GM21367 (cell line): Measurements from ENCODE around the gene NEDD9.

Source experiments
- ATAC-seq: cut with Tn5 transposase; IDR thresholded peaks from one replicate; pipeline ENCODE4 v1.9.1; 2021; ENCODE audit not compliant: unreplicated experiment

The NEDD9 gene

DNA sequence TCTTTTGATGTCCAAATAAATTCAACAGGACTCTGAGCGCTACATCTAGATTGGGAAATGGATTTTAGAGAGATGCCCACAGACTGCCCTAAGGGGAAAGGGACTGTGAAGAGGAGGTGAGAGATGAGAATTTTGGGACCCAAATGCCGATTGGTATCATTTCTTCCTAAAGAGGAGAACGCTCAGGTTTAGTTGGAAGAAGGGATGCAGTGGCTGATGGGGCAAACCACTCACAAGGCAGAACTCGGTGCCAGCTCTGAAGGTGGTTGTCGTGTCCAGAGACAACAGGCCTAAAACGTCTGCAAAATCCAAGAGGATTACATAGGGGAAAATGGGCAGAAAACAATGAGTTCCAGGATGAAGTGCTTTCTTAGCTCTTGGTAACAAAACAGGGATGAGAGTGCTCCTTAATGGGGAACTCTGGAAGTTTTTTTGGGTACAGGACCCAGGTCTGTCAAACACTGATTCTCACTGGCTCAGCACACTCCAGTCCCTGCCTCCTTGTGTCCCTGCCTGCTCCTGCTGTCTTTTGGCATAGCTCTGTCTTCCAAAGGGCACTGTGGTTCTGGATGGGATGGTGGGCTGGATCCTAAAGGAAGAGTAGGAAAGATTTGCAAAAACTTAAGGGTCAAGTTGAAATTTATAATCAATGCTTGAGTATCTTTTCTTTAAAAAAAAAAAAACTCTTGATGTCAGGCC is 29.0 kb downstream of the NEDD9 start:
- ATAC-seq = no peak

DNA sequence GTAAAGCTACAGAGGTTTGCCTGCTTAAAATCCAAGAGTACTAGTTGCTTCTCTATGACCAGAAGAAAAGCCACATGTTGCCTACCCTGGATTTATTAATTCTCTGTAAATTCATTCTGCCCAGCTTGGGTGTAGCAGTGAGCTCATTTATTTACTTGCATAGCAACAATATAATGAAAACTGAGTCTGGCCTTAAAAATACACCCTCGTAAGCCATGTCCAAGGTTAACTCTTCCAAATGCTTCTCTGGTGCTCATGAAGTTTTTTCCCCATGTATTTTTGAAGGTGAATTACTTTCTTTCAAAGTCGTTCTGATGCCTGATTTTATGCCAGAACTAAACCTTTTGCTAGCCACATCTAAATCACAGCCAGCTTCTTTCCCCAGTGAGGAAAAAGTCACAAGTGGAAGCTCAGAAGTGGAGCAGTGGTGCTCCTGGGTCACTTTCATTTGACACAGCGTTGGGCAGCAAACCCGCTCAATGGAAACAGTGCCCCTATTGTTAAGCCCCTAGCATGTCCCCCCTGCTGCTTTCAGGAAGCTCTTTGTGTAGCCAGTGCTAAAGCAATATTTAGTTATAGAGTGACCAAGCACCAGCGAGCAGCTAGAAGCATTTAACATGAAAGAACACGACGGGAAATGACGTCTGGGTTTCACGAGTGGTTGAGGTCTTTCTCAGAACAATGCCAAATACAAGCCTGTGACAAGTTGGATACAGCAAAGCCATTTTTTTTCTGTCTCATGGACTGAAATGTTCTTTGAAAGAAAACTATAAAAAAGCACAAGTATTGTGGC is 29.8 kb downstream of the NEDD9 start:
- no peak for ATAC-seq

DNA sequence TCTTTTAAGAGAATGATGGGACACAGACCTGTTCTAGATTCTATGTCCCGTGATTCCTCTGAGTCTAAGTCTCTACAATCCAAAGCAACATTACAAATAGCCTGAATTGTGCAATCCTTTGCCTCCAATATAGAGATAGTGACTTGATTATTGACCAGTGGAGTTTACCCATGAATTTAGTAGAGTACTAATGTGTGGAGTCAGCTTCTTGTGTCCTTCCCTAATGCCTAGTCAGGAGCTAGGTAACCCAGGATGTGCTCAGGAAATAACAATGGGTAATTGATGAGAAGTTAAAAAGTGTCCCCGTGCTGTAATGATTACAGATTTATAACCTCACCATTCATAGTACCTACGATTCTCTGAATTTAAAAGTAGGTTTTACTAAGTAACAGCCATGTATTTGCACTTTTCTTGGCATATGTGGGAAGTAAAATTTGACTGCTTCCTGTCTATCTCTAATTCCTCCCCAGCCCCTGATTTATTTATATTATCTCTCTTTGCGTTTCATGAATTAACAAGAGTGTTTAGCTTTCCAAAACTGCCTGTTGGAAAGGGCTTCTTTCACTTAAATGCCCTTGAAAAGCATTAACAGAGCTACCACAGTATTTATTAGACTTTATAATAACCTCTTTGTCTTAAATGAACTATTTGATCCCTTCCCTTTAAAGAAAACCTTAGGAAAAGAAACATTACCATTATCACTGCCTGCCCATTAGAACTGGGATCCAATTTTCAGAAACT is 30.5 kb downstream of the NEDD9 start:
- ATAC-seq = no peak

DNA sequence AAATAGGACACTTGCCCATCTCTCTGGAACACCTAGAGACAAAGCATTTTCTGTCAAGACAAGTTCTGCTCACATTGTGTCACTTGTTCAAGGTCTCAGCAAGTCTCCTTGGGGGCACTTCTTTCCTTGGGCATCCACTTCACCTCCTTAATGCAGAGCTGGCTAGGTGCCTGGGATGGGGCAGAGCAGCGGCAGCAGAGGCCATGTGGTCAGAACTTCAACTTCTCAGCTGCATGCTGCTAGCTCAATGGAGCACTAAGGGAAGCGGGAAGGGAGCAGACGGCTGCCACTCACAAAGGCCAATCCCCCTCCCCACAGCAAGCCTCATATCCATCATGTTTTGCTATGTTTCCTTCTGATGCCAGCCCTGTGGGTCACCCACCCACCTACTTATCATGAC is 31.5 kb downstream of the NEDD9 start:
- no peak for ATAC-seq

DNA sequence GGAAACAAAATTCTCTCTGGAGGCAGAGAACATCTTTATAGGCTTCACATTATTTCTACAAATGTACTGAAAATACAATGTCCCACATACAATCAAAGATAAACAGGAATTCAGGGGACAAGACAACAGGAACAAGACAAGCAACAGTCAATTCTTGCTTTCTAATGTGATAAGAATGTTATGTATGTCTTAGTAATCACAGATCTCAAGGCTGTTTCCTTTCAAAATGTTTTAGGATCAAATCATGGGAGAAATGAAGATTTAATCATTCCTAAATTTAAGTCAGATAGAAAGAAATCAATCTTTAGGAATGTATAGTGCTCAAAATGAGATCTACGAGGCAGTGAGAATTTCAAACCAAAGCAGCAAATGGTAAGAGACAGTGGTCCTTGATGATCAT is 32.1 kb downstream of the NEDD9 start:
- no peak for ATAC-seq

DNA sequence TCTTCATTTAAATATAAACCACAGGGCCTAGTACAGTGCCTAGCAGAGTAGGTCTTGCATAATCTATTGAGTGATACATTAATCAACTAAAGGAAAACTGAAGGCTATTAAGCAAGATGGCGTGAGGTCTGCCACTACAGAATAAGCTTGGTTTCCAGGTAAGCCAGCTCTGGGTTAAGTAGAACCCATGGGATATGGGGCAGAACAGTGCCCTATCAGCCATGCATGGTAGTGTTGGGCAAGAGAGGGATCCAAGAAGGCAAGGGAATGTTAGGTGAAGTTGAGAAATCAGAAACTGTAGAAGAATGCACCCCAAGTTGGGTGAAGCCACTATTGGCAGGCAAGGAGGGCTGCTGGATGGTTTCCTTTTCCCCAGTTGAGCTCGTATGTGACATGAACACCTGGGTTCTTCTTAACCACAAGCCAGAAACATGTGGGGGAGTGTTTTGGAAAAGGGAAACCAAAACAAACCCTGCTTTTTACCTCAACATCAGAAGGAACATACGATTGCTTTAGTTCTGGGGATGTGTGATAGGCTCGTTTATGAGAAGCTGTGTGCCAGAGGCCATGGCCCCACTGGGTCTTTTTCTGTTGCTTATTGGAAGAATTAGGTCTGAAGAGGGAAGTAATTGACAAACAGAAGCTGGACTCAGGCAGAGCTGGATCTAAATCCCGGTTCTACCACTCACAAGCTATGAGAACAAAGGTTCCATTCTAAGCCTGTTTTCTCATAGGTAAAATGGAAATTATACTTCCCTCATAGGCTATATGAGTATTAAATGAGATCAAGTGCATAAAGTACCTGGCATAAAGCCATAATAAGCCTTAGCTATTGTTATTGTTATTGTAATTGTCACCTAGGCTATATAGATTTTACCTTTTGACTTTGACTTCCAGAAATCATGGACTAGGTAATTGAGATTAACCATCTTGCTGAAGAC is 33.5 kb downstream of the NEDD9 start:
- peak; percentile 58 for ATAC-seq

DNA sequence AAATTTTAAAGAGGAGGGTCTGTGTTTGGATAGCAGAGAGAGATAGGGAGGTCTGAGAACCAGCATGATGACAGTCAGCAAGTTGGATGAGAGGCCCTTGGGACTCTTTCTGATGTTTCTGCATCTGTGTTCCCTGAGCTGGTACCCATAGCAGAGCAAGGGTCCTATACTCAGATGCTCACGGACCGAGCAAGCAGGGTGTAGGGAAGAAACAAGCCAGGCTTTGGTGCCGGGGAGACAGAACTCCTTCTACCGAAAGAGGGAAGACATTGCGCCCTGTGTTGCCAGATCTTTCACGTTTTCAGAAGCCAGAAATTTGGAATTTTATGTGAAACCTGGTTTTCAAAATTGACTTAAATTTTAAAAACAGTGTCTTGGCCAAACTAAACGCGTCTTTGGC is 34.6 kb downstream of the NEDD9 start:
- no peak for ATAC-seq

DNA sequence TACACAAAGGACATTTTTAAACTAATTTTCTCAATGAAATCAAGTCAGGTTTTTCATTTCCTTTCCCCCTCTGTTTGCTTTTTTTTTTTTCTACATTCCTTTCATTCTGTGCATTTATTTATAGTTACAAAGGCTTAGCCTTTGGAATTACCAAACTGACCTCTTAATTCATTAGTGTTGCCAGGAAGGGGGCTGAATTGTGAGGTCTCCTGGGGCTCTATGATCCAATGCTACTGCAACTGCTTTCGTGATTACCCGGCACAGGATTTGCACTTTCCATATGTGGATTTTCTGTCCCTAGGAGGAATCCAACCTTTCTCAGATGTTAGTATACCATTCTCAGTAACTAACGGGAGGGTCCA is 35.3 kb downstream of the NEDD9 start:
- ATAC-seq = no peak

DNA sequence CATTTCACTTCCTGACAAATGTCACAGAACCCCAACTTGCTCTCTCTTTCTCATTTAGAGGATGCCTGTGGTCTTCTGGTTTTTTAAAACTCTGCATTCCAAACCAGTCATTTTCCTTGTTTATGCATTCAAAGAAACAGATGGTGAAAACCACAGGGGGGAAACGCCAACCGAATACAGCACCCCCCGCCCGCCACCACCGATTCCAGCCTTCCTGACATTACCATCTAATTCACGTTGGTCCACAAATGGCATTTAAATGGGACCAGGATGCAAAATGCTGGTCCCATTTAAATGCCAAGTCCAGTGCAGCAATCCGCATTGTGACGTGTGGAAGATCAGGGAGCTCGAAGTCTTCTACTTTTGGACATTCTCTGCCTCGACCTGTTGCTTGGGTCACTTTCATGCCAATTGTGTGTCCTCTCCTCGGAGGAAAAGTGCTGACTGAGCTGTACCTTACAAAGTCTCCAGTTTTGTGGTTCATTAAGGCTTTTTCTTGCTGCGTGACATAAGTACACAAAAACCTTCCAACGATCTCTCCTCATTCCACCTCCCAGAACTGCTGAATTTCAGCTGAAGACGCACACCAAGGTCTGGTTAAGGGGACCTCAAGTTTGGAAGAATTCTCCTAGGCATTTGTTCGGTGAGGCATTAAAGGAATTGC is 35.8 kb downstream of the NEDD9 start:
- ATAC-seq = no peak

DNA sequence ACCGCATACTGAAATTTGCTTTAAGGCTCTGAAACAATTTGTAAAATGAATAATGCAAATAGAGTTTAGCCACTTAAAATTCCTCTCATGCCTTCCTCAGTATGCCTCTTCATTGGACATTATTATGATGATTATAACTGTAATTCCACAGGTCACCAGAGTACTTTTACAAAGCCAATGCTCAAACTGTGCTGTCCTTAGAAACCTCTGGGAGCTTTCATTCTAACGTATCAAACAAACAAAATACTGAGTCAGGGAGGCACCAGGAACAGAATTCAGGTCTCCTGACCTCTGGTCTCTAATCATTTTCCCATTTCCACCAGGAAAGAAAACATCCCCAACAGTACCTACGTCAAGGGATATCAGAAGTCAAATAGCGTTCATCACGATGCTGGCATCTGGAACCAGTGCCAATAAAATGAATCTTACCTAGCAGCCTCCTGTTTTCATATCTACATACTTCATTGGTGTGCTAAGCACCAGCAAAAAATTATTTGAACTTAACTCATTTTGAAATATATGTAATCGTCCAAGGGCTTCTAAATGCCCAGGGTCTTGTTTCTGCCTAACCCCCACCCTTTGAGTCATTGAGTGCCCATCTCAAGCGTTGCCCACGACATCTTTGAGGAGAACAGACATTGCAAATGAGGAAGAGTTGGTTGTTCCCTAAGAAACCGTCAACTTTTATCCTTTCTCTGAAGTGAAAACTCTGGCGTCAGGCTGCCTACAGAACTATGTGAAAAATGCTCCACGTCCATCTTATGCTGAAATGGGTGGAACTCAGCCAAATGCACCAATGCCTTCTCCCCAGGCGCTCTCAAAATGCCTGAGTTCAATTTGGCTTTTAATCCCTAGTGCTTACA is 37.9 kb downstream of the NEDD9 start:
- no peak for ATAC-seq

DNA sequence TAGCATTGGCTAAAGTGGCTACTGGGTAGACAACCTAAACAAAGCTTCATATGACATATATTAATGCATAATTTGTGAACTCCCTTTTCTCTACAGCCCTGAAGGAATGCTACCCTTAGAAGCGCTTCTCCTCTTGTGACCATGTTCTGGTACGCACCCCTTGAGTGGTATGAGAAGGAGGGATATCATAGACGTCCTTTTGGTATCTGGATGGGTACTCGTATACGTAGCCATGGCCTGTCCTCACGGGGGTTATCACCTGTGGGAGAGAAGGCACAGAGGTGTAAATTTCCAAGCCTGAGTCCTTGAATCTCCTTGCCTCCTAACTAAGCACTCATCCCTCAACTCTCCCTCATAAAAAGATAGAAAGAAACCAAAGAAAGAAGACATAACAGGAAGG is 39.0 kb downstream of the NEDD9 start:
- ATAC-seq = no peak

DNA sequence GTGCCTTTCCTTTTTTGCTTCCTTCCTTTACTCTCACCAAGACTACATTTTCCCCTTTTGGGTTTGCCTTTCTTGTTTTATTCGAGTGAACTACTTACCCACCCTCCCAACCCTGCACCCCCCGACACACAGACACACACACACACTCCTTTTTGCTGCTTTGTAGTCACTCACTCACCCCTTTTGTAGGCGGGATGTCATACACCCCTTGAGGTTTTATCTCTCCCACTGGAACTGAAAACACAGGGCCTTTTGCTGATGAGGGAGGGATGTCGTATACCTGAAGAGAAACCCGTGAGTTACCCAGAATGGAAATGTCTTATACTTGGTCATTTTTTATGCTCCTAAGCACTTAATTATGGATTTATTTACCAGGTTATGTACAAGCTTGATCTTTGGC is 40.3 kb downstream of the NEDD9 start:
- no peak for ATAC-seq

DNA sequence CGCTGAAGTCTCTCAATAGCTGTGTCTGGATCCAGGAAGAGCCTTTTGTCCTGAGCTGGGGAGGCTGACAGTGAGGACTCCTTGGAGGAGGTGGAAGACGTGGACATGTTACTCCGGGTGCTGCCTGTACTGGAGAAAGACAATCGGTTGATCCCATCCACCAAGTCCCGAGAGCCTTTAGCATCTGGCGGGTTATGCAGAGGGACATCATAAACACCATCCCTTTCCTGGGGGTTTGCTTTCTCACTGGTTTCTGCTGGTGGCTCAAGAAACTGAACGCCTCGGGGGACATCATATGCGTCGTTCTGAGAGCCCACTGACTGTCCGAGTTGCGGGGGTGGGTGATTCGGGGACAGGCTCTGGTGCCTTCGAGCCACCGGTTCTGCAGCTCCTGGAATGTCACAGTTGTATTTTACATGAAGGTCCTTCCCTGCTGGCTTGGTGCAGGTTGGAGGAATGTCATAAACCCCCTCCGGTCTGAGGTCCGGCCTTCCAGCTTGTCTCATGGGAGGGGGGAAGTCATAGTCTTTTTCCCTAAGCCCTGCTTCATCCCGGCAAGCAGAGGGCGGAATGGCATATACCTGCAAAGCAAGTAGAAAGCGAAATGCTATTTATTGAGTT is 41.7 kb downstream of the NEDD9 start:
- no peak for ATAC-seq

DNA sequence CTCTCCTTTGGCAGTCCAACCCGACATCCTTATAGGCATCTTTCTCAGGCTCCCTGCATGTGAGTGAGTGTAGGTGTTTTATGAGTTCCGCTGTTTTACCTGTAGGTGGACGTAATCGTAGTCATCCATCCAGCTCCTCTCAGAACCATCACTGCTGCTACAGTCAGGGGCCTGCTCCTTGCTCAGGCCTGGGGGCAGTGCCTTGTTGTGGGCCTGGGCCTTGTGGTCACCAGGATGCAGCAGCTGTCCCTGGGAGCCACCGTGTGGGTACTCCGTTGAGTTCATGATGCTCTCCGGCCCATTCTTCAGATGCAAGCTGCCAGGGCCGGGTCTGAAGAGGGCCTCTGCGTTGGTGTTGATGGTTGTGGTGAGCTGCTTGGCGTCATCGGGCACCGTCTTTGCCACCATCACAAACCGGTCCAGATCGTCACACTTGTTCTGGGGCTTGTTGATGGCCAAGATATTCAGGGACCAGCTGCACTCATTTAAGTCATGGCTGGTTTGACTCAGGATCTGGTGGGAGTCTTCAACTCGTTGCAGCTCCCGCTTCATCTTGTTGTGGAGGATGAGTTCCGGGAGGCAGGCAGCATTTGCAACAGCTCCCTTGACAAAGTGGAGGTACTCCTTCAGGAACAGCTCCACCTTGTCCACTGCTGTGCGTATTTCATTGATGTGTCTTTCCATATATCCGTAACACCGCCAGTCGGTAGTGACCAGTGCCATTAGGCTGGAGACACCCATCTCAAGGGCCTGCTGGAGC is 42.4 kb downstream of the NEDD9 start:
- no peak for ATAC-seq

DNA sequence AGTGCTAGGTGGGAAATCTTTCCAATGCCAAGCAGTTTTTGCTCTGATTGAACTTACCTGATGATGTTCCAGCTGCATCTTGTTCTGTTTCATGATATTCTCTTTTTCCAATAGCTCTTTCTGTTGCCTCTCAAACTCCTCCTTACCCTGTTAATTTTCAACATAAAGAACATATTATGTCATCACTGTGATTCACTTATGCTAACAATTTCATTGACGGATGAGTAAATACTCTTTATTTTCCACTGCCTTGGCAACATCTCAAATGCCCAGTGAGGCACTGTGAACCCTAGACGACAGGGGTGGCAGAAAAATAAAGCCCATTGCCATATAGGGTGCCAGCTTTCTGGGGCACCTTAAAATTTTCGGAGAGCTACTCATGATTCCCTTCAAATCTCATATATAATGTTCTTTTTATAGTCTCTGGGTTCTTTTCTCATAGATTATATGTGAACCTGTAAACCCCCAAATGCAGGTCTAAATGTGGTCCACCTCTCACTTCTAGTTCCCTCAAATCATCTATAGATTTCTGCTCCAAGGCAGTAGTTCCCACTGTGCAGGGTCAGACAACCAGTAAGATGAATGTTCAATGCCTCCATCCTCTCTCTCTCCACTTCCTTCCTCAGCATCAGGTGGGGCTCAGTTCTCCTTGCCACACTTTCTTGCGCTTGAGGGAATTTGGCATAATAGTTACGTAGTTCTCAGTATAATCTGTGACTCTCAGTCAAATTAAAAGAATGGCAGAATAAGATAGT is 44.1 kb downstream of the NEDD9 start:
- ATAC-seq = no peak

DNA sequence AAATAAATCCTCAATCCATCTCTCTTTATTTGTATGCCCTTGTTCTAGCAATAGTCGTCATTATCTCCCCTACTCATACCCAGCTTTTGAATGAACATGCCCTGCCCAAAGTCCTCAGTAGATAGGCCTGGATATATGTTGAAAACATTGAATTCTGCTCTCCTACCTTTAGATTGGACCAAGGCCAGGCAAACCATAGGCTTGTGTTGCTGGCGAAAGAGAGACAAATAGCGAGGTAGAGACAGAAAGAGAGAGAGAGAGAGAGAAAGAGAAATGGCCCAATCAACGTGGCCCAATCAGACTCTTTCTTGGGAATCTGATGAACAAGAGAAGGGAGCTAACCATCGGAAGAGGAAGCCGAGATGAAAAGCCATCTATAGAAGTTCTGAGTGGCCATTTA is 45.2 kb downstream of the NEDD9 start:
- ATAC-seq = no peak

DNA sequence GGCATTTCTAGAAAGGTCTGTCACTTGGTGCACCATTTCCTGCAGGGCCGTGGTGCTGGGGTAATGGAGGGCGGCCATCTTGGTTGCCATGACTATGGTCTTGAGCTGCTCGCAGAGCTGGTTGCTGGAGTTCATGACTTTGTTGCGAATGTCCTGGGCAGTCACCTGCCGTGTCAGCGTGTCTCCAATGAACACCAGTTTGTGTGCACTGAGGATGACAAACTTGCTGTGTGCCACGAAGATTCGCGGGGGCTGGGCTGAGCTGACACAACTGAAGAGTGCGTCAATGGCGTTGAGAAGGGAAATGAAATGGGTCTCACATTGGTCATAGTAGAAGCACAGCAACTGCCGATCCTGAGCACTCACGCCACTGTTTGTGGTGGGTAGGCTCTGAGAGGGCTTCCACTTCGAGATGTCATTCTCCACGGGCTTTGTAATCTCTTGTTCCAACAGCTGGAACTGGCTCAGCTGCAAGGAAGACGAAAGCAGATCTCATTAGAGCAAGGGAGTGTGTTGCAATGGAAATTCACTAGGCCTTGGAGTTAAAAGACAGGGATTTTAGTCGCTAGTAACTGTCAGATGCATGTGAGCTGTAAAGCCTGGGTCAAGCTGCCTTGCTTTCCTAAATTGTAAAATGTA is 47.1 kb downstream of the NEDD9 start:
- ATAC-seq = no peak
